Transverse colon (tissue), 4 donors: Measurements from ENCODE around the gene FAM114A2. TPM values are rescaled to one million over a fixed set of nuclear protein-coding genes. Genes with fewer than 3 reads are reported as not detected.

Experiments
- DNase-seq: peaks from one replicate; pipeline ENCODE4 v3.0.0-alpha.2; 2019
- H3K27ac ChIP-seq, 4 donors: fragments of 200-600 bp; sonication (generic); 2 replicates each; pipeline ENCODE4 v1.5.1; 2016 to 2018; ENCODE audit warnings: inconsistent platforms in 4 of 4
- H3K27me3 ChIP-seq: fragments of 200-600 bp; sonication (generic); 2 replicates; pipeline ENCODE4 v1.5.1; 2017; ENCODE audit warnings: inconsistent platforms
- H3K36me3 ChIP-seq, 4 donors: fragments of 200-600 bp; sonication (generic); 2 replicates each; pipeline ENCODE4 v1.5.1; 2017 to 2019; ENCODE audit warnings: inconsistent platforms in 4 of 4
- H3K4me1 ChIP-seq, 4 donors: fragments of 200-600 bp; sonication (generic); 2 replicates each; pipeline ENCODE4 v1.5.1; 2017 to 2020; ENCODE audit warnings: inconsistent platforms in 4 of 4
- H3K4me3 ChIP-seq, 4 donors: fragments of 200-600 bp; sonication (generic); 1 replicate in 1 of 4; 2 replicates in 3 of 4; pipeline versions ENCODE4 v1.5.1 to v1.6.1; 2017 to 2019; ENCODE audit warnings: inconsistent platforms in 4 of 4
- H3K9me3 ChIP-seq, 2 donors: fragments of 200-600 bp; sonication (generic); 2 replicates each; pipeline ENCODE4 v1.5.1; 2017 to 2019; ENCODE audit warnings: inconsistent platforms in 2 of 2
- EP300 ChIP-seq: sonication (generic); formaldehyde crosslinking; IDR thresholded peaks from one replicate; pipeline ENCODE4 v1.6.1; 2017; ENCODE audit warnings: antibody characterized with exemption, low read depth
- POLR2A ChIP-seq: fragments of 450-650 bp; IDR thresholded peaks from one replicate; pipeline ENCODE4 v1.6.1; 2016; ENCODE audit warnings: antibody characterized with exemption, mild to moderate bottlenecking, moderate library complexity
- POLR2AphosphoS5 ChIP-seq, 3 donors: sonication (generic); formaldehyde crosslinking; IDR thresholded peaks; one replicate each; pipeline ENCODE4 v1.6.1; 2016; ENCODE audit warnings: antibody characterized with exemption in 3 of 3
- WGBS, 2 donors: methylation state at CpG; one replicate each; pipeline ENCODE4 v1.1.5; 2018; ENCODE audit warnings: low coverage in 1 of 2; 5-methylcytosine and 5-hydroxymethylcytosine counted together
- in situ Hi-C, 4 donors: fragments of 200-750 bp; cut with MboI; loops; one replicate each; pipeline versions ENCODE4 v1.15.0 to v1.15.1; 2017; ENCODE audit warnings: low sequenced_read_pairs in 3 of 4, low pct_ligation_motif_present in 1 of 4, low pct_unique_long_range_greater_than_20kb in 1 of 4
- intact Hi-C: fragments of 100-400 bp; cut with DNase I; formaldehyde crosslinking; loops from one replicate; pipeline ENCODE4 v1.15.1; 2023; ENCODE audit warnings: low total_unique reads
- total RNA-seq, 4 donors: library from RNA; depleted of rRNA; stranded (reverse); fragments of >200 nt; gene quantifications; one replicate each; pipeline ENCODE4 v1.1.0, GENCODE V29; 2016
- TF ChIP-seq, protein P1 (sequence below), 5 experiments: fragments of 200-600 bp in 3 of 5; fragments of 450-650 bp in 2 of 5; sonication (generic) in 3 of 5; IDR thresholded peaks; 1 replicate in 2 of 5; 2 replicates in 3 of 5; pipeline ENCODE4 v1.5.1; 2016 to 2017; ENCODE audit warnings: antibody characterized with exemption in 5 of 5, inconsistent platforms in 3 of 5, mild to moderate bottlenecking in 2 of 5, moderate library complexity in 1 of 5

The FAM114A2 gene
- total RNA-seq, 4 donors from 2014 or later: 4.5 to 18.0 (median 10.6) TPM

DNA sequence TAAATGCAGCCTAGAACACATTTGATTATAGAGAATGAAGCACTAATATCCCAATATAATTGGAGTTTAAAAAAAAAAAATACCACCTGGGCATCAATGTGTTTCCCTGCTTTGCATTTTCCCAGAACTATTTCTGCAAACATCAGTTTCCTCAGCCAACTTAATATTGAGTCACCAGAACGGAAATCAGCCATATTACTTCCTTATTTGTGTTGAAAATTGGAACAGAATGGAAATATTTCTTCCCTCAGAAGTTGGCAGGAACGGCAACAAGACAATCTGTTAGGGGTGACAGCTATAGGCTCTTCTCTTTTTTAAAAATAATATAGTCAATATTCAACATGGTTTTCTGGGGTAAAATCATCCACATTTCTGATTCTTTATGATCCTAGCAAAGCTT, 4.1 kb upstream of the FAM114A2 start:
- 39 to 56% methylated on average over 2 of the region's 2 CpGs for WGBS, 2 donors
- intact Hi-C loops (no loop called here), in situ Hi-C loops (no loop called here)
- H3K36me3 ChIP-seq: no peaks in the 10 kb centered on the region
- no peak for DNase-seq
- no peak overlapping the region for H3K4me3 ChIP-seq
- H3K4me1 ChIP-seq: peaks cover 0 to 39% (median 10%) of the 10 kb centered on the region in 4 donors
- TF ChIP-seq, protein P1, sequence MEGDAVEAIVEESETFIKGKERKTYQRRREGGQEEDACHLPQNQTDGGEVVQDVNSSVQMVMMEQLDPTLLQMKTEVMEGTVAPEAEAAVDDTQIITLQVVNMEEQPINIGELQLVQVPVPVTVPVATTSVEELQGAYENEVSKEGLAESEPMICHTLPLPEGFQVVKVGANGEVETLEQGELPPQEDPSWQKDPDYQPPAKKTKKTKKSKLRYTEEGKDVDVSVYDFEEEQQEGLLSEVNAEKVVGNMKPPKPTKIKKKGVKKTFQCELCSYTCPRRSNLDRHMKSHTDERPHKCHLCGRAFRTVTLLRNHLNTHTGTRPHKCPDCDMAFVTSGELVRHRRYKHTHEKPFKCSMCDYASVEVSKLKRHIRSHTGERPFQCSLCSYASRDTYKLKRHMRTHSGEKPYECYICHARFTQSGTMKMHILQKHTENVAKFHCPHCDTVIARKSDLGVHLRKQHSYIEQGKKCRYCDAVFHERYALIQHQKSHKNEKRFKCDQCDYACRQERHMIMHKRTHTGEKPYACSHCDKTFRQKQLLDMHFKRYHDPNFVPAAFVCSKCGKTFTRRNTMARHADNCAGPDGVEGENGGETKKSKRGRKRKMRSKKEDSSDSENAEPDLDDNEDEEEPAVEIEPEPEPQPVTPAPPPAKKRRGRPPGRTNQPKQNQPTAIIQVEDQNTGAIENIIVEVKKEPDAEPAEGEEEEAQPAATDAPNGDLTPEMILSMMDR (IDR thresholded peaks at IDR 0.05): no peak
- TF ChIP-seq POLR2AphosphoS5 (IDR thresholded peaks at IDR 0.05) (no peak), EP300 (no peak), POLR2A (no peak)
- no peaks in the 10 kb centered on the region for H3K9me3 ChIP-seq
- no peaks in the 10 kb centered on the region for H3K27me3 ChIP-seq
- peak overlapping the region in 3 of 4 donors; percentile 19 to 29 (median 28) for H3K27ac ChIP-seq

DNA sequence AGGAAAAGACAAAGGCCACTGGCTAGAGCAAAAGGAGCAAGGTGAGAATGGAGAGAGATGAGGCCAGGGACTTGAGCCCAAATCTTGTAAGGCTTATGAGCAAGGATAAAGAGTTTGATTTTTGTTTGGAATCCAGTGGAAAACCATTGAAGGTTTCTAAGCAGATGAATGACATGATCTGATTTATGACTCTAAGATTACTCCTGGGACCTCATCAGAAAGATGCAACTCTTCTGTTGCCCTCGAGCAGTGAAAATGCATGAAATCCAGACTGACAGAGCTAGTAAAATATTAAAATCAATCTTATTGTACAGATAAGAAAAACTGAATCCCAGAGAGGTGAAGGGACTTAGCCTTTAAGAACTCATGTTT, 734 bp upstream of the FAM114A2 start:
- Histone ChIP-seq H3K4me1 (peaks cover 0 to 41% (median 13%) of the 10 kb centered on the region in 4 donors), H3K27me3 (no peaks in the 10 kb centered on the region), H3K4me3 (peak overlapping the region; percentile 68 to 90 (median 72)), H3K27ac (peak overlapping the region; percentile 87 to 95 (median 90)), H3K9me3 (no peaks in the 10 kb centered on the region), H3K36me3 (no peaks in the 10 kb centered on the region)
- no peak for DNase-seq
- intact Hi-C loops: no loop called here
- 27 to 31% methylated on average over 1 of the region's 1 CpG for WGBS, 2 donors
- TF ChIP-seq EP300: no peak
- in situ Hi-C loops: no loop called here

DNA sequence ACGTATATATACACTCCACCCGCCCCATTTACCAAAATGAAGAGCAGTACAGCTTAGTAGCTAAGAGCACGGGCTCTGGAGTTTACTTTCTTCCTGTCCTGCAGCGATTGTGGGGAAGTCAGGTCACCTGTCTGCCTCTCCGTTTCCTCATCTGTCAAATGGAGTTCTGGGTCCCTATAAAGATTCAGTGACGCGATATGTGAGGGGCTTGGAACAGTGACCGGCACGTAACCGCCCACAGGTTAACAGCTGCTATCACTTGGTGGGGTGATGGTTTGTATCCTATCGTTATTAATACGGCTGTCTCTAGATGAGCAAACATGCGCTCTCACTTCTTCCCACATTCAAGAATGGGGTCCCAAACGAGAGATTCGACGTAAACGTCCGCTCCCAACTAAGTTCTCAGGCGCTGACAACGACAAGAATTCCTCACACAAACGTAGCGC, 426 bp downstream of the FAM114A2 start:
- in situ Hi-C loops: no loop called here
- H3K4me1 ChIP-seq: peaks cover 0 to 39% (median 13%) of the 10 kb centered on the region in 4 donors
- WGBS, 2 donors: 0% methylated on average over 20 to 22 of the region's 22 CpGs
- no peaks in the 10 kb centered on the region for H3K36me3 ChIP-seq
- intact Hi-C loops: no loop called here
- H3K27ac ChIP-seq: peak overlapping the region; percentile 87 to 95 (median 90)
- peak; percentile 49 for DNase-seq
- no peaks in the 10 kb centered on the region for H3K9me3 ChIP-seq
- no peaks in the 10 kb centered on the region for H3K27me3 ChIP-seq
- peak overlapping the region; percentile 68 to 90 (median 72) for H3K4me3 ChIP-seq
- TF ChIP-seq POLR2A: no peak
- no peak for TF ChIP-seq EP300
- no peak for TF ChIP-seq POLR2AphosphoS5 (IDR thresholded peaks at IDR 0.05)
- TF ChIP-seq, protein P1 (IDR thresholded peaks at IDR 0.05): no peak

DNA sequence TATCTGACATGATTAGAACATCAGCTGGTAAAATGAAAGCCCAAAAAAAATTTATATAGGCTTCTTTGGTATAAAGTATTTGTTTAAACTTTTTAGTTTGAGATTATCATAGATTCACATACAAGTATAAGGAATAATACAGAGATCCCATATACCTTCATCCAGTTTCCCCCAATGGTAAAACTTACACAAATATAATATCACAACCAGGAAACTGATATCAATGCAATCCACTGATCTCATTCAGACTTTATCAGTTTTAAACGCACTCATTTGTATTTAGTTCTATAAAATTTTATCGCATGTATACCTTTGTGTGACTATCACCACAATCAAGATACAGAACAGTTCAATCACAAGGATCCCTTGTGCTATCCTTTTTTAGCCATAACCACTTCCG, 3.8 kb downstream of the FAM114A2 start:
- 61 to 79% methylated on average over 3 of the region's 3 CpGs for WGBS, 2 donors
- no peaks in the 10 kb centered on the region for H3K9me3 ChIP-seq
- no peaks in the 10 kb centered on the region for H3K27me3 ChIP-seq
- peaks cover 0 to 18% (median 10%) of the 10 kb centered on the region in 4 donors for H3K4me1 ChIP-seq
- in situ Hi-C loops: no loop called here
- peaks cover 0 to 5% (median 0%) of the 10 kb centered on the region in 4 donors for H3K36me3 ChIP-seq
- no peak for DNase-seq
- no peak overlapping the region for H3K4me3 ChIP-seq
- no peak overlapping the region for H3K27ac ChIP-seq
- intact Hi-C loops: no loop called here
- TF ChIP-seq POLR2A (no peak), EP300 (no peak), POLR2AphosphoS5 (IDR thresholded peaks at IDR 0.05) (no peak)
- TF ChIP-seq, protein P1 (IDR thresholded peaks at IDR 0.05): no peak

DNA sequence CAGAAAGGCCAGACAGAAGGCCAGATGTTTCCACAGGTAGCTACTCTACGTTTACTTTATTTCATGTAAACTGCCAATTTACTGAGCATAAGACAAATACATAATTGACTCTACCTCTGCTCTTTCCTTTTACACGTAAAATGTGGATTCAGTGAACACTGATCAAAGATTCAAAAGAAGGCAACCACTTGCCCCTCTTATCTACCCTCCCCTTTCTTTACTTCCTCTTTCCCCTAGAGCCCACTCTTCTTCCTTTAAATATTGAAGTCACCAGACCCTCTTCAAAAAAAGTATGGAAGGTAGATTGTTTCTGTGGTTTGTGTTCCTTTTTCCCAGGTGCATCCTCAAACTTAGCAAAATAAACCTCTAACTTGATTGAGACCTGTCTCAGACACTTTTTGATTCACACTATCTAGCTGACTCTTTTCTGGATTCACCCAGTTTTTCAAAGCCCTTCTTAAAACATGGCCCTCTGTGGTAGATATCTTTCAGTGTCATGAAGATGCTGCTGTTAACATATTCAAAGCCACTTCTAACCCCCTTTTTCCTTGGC, 6.7 kb downstream of the FAM114A2 start:
- no peak for DNase-seq
- WGBS, 2 donors: 76 to 89% methylated on average over 2 of the region's 2 CpGs
- Histone ChIP-seq H3K9me3 (no peaks in the 10 kb centered on the region), H3K36me3 (peaks cover 0 to 21% (median 4%) of the 10 kb centered on the region in 4 donors), H3K27me3 (no peaks in the 10 kb centered on the region), H3K27ac (no peak overlapping the region), H3K4me3 (no peak overlapping the region), H3K4me1 (peaks cover 0 to 3% (median 0%) of the 10 kb centered on the region in 4 donors)
- in situ Hi-C loops (no loop called here), intact Hi-C loops (no loop called here)
- TF ChIP-seq, protein P1 (IDR thresholded peaks at IDR 0.05): no peak
- TF ChIP-seq EP300: no peak
- no peak for TF ChIP-seq POLR2A
- no peak for TF ChIP-seq POLR2AphosphoS5 (IDR thresholded peaks at IDR 0.05)
